Stimulated activated CD4-positive, alpha-beta T cell treated with anti-CD3 and anti-CD28 coated beads, Interleukin-12 subunit alpha, Interleukin-12 subunit beta, amount 100 ng/mL, for 4 hours (primary cell): ENCODE data around the gene TMPRSS9.
"Not testable (repeated sequence)": the region's sequence is repeated elsewhere in the genome, so short reads cannot be mapped to it uniquely, and the experiment has no call there.

Experiments
- DNase-seq: peaks from one replicate; pipeline ENCODE4 v3.0.0-alpha.2; 2020

Gene TMPRSS9

GRCh38 chr19:2443116-2443784 lies 83.2 kb downstream of the TMPRSS9 start:
- DNase-seq: no peak

- DNase-seq: no peak
Measured at GRCh38 chr19:2443785-2444182, 83.7 kb downstream of the TMPRSS9 start.

GRCh38 chr19:2444251-2445002 lies 84.4 kb downstream of the TMPRSS9 start:
- DNase-seq: no peak

- no peak for DNase-seq
Measured at GRCh38 chr19:2446381-2446780, 86.3 kb downstream of the TMPRSS9 start.

- DNase-seq: no peak
Measured at GRCh38 chr19:2449019-2449418, 89.0 kb downstream of the TMPRSS9 start.

- DNase-seq: no peak
Measured at GRCh38 chr19:2451138-2451537, 91.1 kb downstream of the TMPRSS9 start.

- no peak for DNase-seq
Measured at GRCh38 chr19:2451741-2452140, 91.7 kb downstream of the TMPRSS9 start.

GRCh38 chr19:2453431-2454025 lies 93.5 kb downstream of the TMPRSS9 start:
- no peak for DNase-seq

GRCh38 chr19:2454199-2454961 lies 94.3 kb downstream of the TMPRSS9 start:
- no peak for DNase-seq

- DNase-seq: no peak
Measured at GRCh38 chr19:2454962-2455850, 95.1 kb downstream of the TMPRSS9 start.

GRCh38 chr19:2455851-2456570 lies 95.9 kb downstream of the TMPRSS9 start:
- peak; percentile 47 for DNase-seq

GRCh38 chr19:2457394-2458037 lies 97.5 kb downstream of the TMPRSS9 start:
- no peak for DNase-seq

- DNase-seq: no peak
Measured at GRCh38 chr19:2458054-2458453, 98.0 kb downstream of the TMPRSS9 start.

GRCh38 chr19:2458776-2459175 lies 98.7 kb downstream of the TMPRSS9 start:
- DNase-seq: not testable (repeated sequence)

- DNase-seq: no peak
Measured at GRCh38 chr19:2460245-2460644, 100.2 kb downstream of the TMPRSS9 start.

- peak; percentile 69 for DNase-seq
Measured at GRCh38 chr19:2461751-2462634, 101.9 kb downstream of the TMPRSS9 start.

GRCh38 chr19:2462635-2463421 lies 102.8 kb downstream of the TMPRSS9 start:
- DNase-seq: no peak

GRCh38 chr19:2463694-2464093 lies 103.6 kb downstream of the TMPRSS9 start:
- DNase-seq: not testable (repeated sequence)

GRCh38 chr19:2464389-2464788 lies 104.3 kb downstream of the TMPRSS9 start:
- DNase-seq: no peak
